Liver (tissue), 9 donors: ENCODE data around the gene LEKR1. TPM values are rescaled to one million over a fixed set of nuclear protein-coding genes. Genes with fewer than 3 reads are reported as not detected.

Experiments
- DNase-seq: peaks from one replicate; pipeline ENCODE4 v3.0.0-alpha.2; 2017; ENCODE audit warnings: low spot score
- H3K27ac ChIP-seq, 2 donors: one replicate each; pipeline ENCODE4 v1.7.0; 2013; ENCODE audit warnings: inconsistent platforms in 2 of 2, low read length in 2 of 2, control low read depth in 1 of 2, low read depth in 1 of 2, mild to moderate bottlenecking in 1 of 2
- H3K27me3 ChIP-seq, 4 donors: one replicate each; pipeline versions ENCODE4 v1.6.1 to v1.7.0; 2013; ENCODE audit warnings: low read length in 3 of 4, inconsistent platforms in 1 of 4, mild to moderate bottlenecking in 1 of 4, moderate library complexity in 1 of 4; ENCODE audit not compliant: control insufficient read depth in 4 of 4, insufficient read depth in 4 of 4
- H3K36me3 ChIP-seq, 4 donors: one replicate each; pipeline versions ENCODE4 v1.6.1 to v1.7.0; 2013; ENCODE audit warnings: low read length in 3 of 4, mild to moderate bottlenecking in 3 of 4, low read depth in 1 of 4, moderate library complexity in 1 of 4; ENCODE audit not compliant: control insufficient read depth in 4 of 4, insufficient read depth in 3 of 4
- H3K4me1 ChIP-seq, 4 donors: one replicate each; pipeline versions ENCODE4 v1.6.1 to v1.7.0; 2013; ENCODE audit warnings: low read length in 3 of 4, mild to moderate bottlenecking in 3 of 4, moderate library complexity in 1 of 4; ENCODE audit not compliant: control insufficient read depth in 4 of 4, insufficient read depth in 4 of 4
- H3K4me3 ChIP-seq, 3 donors: one replicate each; pipeline versions ENCODE4 v1.6.1 to v1.7.0; 2013; ENCODE audit warnings: low read length in 3 of 3, control low read depth in 1 of 3, low read depth in 1 of 3, mild to moderate bottlenecking in 1 of 3
- H3K9ac ChIP-seq, 2 donors: one replicate each; pipeline ENCODE4 v1.7.0; 2013; ENCODE audit warnings: low read length in 2 of 2, mild to moderate bottlenecking in 2 of 2, moderate library complexity in 2 of 2, control low read depth in 1 of 2, low read depth in 1 of 2
- H3K9me3 ChIP-seq, 4 donors: one replicate each; pipeline versions ENCODE4 v1.6.1 to v1.7.0; 2013; ENCODE audit warnings: low read length in 3 of 4; ENCODE audit not compliant: control insufficient read depth in 4 of 4
- EGR1 ChIP-seq, 2 donors: IDR thresholded peaks; 2 replicates each; pipeline ENCODE4 v1.6.1; 2016 to 2018; ENCODE audit warnings: antibody characterized with exemption in 2 of 2, low read depth in 2 of 2
- FOXA2 ChIP-seq: IDR thresholded peaks from 2 replicates; pipeline ENCODE4 v1.6.1; 2016; ENCODE audit warnings: antibody characterized with exemption
- GABPA ChIP-seq, 2 donors: IDR thresholded peaks in 1 of 2; conservative IDR thresholded peaks in 1 of 2; 2 replicates each; pipeline ENCODE4 v1.6.1; 2016; ENCODE audit warnings: antibody characterized with exemption in 2 of 2, mild to moderate bottlenecking in 1 of 2, moderate library complexity in 1 of 2
- HNF4A ChIP-seq, 2 donors: conservative IDR thresholded peaks; 2 replicates each; pipeline ENCODE4 v1.6.1; 2016; ENCODE audit warnings: antibody characterized with exemption in 2 of 2, mild to moderate bottlenecking in 2 of 2
- JUND ChIP-seq, 2 donors: IDR thresholded peaks; 2 replicates each; pipeline ENCODE4 v1.6.1; 2016; ENCODE audit warnings: antibody characterized with exemption in 2 of 2
- RAD21 ChIP-seq, 2 donors: IDR thresholded peaks; 2 replicates each; pipeline ENCODE4 v1.6.1; 2016; ENCODE audit warnings: antibody characterized with exemption in 2 of 2, mild to moderate bottlenecking in 2 of 2
- RXRA ChIP-seq, 2 donors: IDR thresholded peaks; 2 replicates each; pipeline ENCODE4 v1.6.1; 2017 to 2018; ENCODE audit warnings: antibody characterized with exemption in 2 of 2, mild to moderate bottlenecking in 1 of 2
- TAF1 ChIP-seq: conservative IDR thresholded peaks from 2 replicates; pipeline ENCODE4 v1.6.1; 2016; ENCODE audit warnings: antibody characterized with exemption, mild to moderate bottlenecking
- YY1 ChIP-seq: IDR thresholded peaks from 2 replicates; pipeline ENCODE4 v1.6.1; 2016; ENCODE audit warnings: antibody characterized with exemption, mild to moderate bottlenecking
- WGBS: extraction: QIAGEN DNeasy Blood & Tissue Kit; methylation state at CpG from one replicate; pipeline ENCODE4 v1.1.7; 2013; 5-methylcytosine and 5-hydroxymethylcytosine counted together
- polyA plus RNA-seq, 2 donors: library from polyadenylated mRNA; stranded (reverse) in 1 of 2; unstranded in 1 of 2; fragments of 200-250 nt in 1 of 2; fragments of >200 nt in 1 of 2; fragmentation: Nextera tagmentation in 1 of 2; extraction: Ambion mirVana in 1 of 2; gene quantifications; one replicate each; pipeline versions ENCODE4 v1.2.1 to v1.2.3, GENCODE V29; 2013 to 2015
- total RNA-seq, 2 donors: library from RNA; depleted of rRNA; stranded (reverse); fragments of >200 nt; gene quantifications; one replicate each; pipeline ENCODE4 v1.2.3, GENCODE V29; 2014
- TF ChIP-seq, protein P1 (sequence below): IDR thresholded peaks from 2 replicates; pipeline ENCODE4 v1.6.1; 2016; ENCODE audit warnings: antibody characterized with exemption, mild to moderate bottlenecking
- TF ChIP-seq, protein P2 (sequence below): fragments of 150-350 bp; IDR thresholded peaks from 2 replicates; pipeline ENCODE4 v1.5.1; 2017; ENCODE audit warnings: improper control_type of control experiment, low read depth, low read length; ENCODE audit not compliant: missing input control
- TF ChIP-seq, protein P3 (sequence below): IDR thresholded peaks from 2 replicates; pipeline ENCODE4 v1.6.1; 2016; ENCODE audit warnings: antibody characterized with exemption
- TF ChIP-seq, protein P4 (sequence below): IDR thresholded peaks from 2 replicates; pipeline ENCODE4 v1.6.1; 2016; ENCODE audit warnings: antibody characterized with exemption
- donor health status: healthy.
- donor health status: healthy.
- donor health status: healthy.
- donor health status: healthy.
- donor health status: healthy.

LEKR1 gene
- total and polyA plus RNA-seq, 4 donors: 0.19 to 0.72 (median 0.44) TPM

DNA sequence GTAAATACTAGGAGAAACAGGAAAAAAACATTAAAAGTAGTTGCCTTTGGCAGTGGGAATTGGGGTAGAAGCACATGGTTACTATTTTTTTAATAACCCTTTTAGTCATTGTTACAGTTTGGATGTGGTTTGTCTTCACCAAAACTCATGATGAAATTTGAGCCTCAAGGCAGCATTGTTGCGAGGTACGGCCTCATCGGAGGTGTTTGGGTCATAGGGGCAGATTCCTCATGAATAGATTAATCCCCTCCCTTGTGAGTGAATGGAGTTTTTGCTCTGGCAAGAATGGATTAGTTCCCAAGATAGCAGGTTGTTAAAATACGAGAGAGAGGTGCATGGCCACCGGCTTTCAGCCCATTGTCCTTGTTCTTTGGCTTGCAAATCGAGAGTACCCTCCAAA, 92.6 kb downstream of the LEKR1 start:
- Histone ChIP-seq H3K4me1 (no peaks in the 10 kb centered on the region), H3K9ac (no peak overlapping the region), H3K4me3 (no peak overlapping the region), H3K27me3 (no peaks in the 10 kb centered on the region), H3K27ac (no peak overlapping the region), H3K36me3 (no peaks in the 10 kb centered on the region), H3K9me3 (no peaks in the 10 kb centered on the region)
- WGBS: 88% methylated on average over 6 of the region's 6 CpGs
- no peak for DNase-seq
- no peak for TF ChIP-seq HNF4A (conservative IDR thresholded peaks at IDR 0.05)

DNA sequence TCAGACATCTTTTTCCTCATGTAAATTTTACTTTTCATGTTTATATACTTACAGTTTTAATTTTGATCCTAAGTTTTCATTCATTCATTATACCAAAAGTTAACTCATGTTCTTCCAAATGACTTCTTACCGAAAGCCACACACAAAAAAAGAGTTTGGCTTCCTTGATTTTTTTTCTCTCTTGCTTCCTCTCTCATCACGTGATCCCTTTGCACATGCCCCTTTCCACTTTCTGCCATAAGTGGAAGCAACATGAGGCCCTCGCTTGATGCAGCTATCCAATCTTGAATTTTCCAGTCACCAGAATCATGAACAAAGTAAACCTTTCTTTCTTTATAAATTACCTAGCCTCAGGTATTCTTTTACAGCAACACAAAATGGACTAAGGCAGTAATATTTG, 93.7 kb downstream of the LEKR1 start:
- Histone ChIP-seq H3K9me3 (no peaks in the 10 kb centered on the region), H3K36me3 (no peaks in the 10 kb centered on the region), H3K27ac (no peak overlapping the region), H3K4me3 (no peak overlapping the region), H3K4me1 (no peaks in the 10 kb centered on the region), H3K27me3 (no peaks in the 10 kb centered on the region), H3K9ac (no peak overlapping the region)
- DNase-seq: no peak
- TF ChIP-seq, protein P1, sequence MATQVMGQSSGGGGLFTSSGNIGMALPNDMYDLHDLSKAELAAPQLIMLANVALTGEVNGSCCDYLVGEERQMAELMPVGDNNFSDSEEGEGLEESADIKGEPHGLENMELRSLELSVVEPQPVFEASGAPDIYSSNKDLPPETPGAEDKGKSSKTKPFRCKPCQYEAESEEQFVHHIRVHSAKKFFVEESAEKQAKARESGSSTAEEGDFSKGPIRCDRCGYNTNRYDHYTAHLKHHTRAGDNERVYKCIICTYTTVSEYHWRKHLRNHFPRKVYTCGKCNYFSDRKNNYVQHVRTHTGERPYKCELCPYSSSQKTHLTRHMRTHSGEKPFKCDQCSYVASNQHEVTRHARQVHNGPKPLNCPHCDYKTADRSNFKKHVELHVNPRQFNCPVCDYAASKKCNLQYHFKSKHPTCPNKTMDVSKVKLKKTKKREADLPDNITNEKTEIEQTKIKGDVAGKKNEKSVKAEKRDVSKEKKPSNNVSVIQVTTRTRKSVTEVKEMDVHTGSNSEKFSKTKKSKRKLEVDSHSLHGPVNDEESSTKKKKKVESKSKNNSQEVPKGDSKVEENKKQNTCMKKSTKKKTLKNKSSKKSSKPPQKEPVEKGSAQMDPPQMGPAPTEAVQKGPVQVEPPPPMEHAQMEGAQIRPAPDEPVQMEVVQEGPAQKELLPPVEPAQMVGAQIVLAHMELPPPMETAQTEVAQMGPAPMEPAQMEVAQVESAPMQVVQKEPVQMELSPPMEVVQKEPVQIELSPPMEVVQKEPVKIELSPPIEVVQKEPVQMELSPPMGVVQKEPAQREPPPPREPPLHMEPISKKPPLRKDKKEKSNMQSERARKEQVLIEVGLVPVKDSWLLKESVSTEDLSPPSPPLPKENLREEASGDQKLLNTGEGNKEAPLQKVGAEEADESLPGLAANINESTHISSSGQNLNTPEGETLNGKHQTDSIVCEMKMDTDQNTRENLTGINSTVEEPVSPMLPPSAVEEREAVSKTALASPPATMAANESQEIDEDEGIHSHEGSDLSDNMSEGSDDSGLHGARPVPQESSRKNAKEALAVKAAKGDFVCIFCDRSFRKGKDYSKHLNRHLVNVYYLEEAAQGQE: no peak
- TF ChIP-seq, protein P2, sequence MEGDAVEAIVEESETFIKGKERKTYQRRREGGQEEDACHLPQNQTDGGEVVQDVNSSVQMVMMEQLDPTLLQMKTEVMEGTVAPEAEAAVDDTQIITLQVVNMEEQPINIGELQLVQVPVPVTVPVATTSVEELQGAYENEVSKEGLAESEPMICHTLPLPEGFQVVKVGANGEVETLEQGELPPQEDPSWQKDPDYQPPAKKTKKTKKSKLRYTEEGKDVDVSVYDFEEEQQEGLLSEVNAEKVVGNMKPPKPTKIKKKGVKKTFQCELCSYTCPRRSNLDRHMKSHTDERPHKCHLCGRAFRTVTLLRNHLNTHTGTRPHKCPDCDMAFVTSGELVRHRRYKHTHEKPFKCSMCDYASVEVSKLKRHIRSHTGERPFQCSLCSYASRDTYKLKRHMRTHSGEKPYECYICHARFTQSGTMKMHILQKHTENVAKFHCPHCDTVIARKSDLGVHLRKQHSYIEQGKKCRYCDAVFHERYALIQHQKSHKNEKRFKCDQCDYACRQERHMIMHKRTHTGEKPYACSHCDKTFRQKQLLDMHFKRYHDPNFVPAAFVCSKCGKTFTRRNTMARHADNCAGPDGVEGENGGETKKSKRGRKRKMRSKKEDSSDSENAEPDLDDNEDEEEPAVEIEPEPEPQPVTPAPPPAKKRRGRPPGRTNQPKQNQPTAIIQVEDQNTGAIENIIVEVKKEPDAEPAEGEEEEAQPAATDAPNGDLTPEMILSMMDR: no peak
- TF ChIP-seq EGR1 (IDR thresholded peaks at IDR 0.05; ENCODE audit: low read depth in 2 of 2): no peak
- TF ChIP-seq TAF1: no peak
- no peak for TF ChIP-seq JUND (IDR thresholded peaks at IDR 0.05)
- TF ChIP-seq HNF4A (conservative IDR thresholded peaks at IDR 0.05): no peak
- TF ChIP-seq YY1: no peak
- TF ChIP-seq, protein P3, sequence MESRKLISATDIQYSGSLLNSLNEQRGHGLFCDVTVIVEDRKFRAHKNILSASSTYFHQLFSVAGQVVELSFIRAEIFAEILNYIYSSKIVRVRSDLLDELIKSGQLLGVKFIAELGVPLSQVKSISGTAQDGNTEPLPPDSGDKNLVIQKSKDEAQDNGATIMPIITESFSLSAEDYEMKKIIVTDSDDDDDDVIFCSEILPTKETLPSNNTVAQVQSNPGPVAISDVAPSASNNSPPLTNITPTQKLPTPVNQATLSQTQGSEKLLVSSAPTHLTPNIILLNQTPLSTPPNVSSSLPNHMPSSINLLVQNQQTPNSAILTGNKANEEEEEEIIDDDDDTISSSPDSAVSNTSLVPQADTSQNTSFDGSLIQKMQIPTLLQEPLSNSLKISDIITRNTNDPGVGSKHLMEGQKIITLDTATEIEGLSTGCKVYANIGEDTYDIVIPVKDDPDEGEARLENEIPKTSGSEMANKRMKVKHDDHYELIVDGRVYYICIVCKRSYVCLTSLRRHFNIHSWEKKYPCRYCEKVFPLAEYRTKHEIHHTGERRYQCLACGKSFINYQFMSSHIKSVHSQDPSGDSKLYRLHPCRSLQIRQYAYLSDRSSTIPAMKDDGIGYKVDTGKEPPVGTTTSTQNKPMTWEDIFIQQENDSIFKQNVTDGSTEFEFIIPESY: no peak
- TF ChIP-seq, protein P4, sequence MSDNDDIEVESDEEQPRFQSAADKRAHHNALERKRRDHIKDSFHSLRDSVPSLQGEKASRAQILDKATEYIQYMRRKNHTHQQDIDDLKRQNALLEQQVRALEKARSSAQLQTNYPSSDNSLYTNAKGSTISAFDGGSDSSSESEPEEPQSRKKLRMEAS: no peak
- TF ChIP-seq RAD21 (IDR thresholded peaks at IDR 0.05): no peak
- no peak for TF ChIP-seq RXRA (IDR thresholded peaks at IDR 0.05)
- no peak for TF ChIP-seq GABPA (IDR thresholded peaks at IDR 0.05 in 1 of 2, conservative IDR thresholded peaks at IDR 0.05 in 1 of 2)
- no peak for TF ChIP-seq FOXA2
- WGBS: 93% methylated on average over 3 of the region's 3 CpGs
